Measurements from ENCODE around the gene SVIL.
"Not testable (repeated sequence)": the region's sequence is repeated elsewhere in the genome, so short reads cannot be mapped to it uniquely, and the experiment has no call there.

Gene SVIL

GRCh38 chr10:29609696-29610095 is 25.1 kb downstream of the SVIL start:
- no peak overlapping the region for H3K4me3 ChIP-seq (ENCODE audit: low read depth, low read length)
- no peak for DNase-seq (ENCODE audit: low read depth, low spot score)
- ChIA-PET CTCF (interaction anchor here (1.0 to 6.7 kb wide), 3 partner anchors 8 to 19 kb away, joined by 3 to 37 read pairs (median 4); no protein-coding TSS in a partner anchor), POLR2A (no interaction called here)
- TF ChIP-seq CTCF (IDR thresholded peaks at IDR 0.05; ENCODE audit: insufficient read depth, low read length, missing control alignments), result no peak

- DNase-seq (ENCODE audit: low read depth, low spot score), result no peak
- no peak overlapping the region for H3K4me3 ChIP-seq (ENCODE audit: low read depth, low read length)
- ChIA-PET CTCF (interaction anchor here (0.9 to 6.7 kb wide), 4 partner anchors 10 to 18 kb away, joined by 3 to 37 read pairs (median 3); no protein-coding TSS in a partner anchor), POLR2A (no interaction called here)
- TF ChIP-seq CTCF (IDR thresholded peaks at IDR 0.05; ENCODE audit: insufficient read depth, low read length, missing control alignments), result no peak
Observed at GRCh38 chr10:29608476-29609301, 26.1 kb downstream of the SVIL start.

GRCh38 chr10:29608062-29608461 is 26.7 kb downstream of the SVIL start:
- ChIA-PET POLR2A (no interaction called here), CTCF (interaction anchor here (0.7 to 6.7 kb wide), 5 partner anchors 10 to 95 kb away, joined by 3 to 37 read pairs (median 3); no protein-coding TSS in a partner anchor)
- no peak for DNase-seq (ENCODE audit: low read depth, low spot score)
- no peak overlapping the region for H3K4me3 ChIP-seq (ENCODE audit: low read depth, low read length)
- TF ChIP-seq CTCF (IDR thresholded peaks at IDR 0.05; ENCODE audit: insufficient read depth, low read length, missing control alignments), result no peak

- POLR2A ChIA-PET, result no interaction called here
- TF ChIP-seq CTCF (IDR thresholded peaks at IDR 0.05; ENCODE audit: insufficient read depth, low read length, missing control alignments), result no peak
- CTCF ChIA-PET, result interaction anchor here (0.7 to 6.7 kb wide), 5 partner anchors 9 to 95 kb away, joined by 3 to 37 read pairs (median 3); no protein-coding TSS in a partner anchor
- H3K4me3 ChIP-seq (ENCODE audit: low read depth, low read length), result no peak overlapping the region
- DNase-seq (ENCODE audit: low read depth, low spot score), result no peak
Observed at GRCh38 chr10:29607576-29607975, 27.2 kb downstream of the SVIL start.

GRCh38 chr10:29606693-29607092 is 28.1 kb downstream of the SVIL start:
- POLR2A ChIA-PET; DNase-seq (ENCODE audit: low read depth, low spot score); H3K4me3 ChIP-seq (ENCODE audit: low read depth, low read length): not testable (repeated sequence)
- CTCF ChIA-PET, result interaction anchor here (1.5 to 6.7 kb wide), 2 partner anchors 16 to 94 kb away, joined by 3 to 37 read pairs; no protein-coding TSS in a partner anchor

GRCh38 chr10:29604291-29604825 is 30.4 kb downstream of the SVIL start:
- H3K4me3 ChIP-seq (ENCODE audit: low read depth, low read length), result no peak overlapping the region
- ChIA-PET POLR2A (no interaction called here), CTCF (interaction anchor here (2.4 kb wide), 1 partner anchor 8 kb away, joined by 9 read pairs; no protein-coding TSS in a partner anchor)
- no peak for DNase-seq (ENCODE audit: low read depth, low spot score)
- no peak for TF ChIP-seq CTCF (IDR thresholded peaks at IDR 0.05; ENCODE audit: insufficient read depth, low read length, missing control alignments)

Measured in AG04449 (cell line).